HG03060 (cell line): ENCODE results near the gene AQP6.
"Not testable (repeated sequence)": the region's sequence is repeated elsewhere in the genome, so short reads cannot be mapped to it uniquely, and the experiment has no call there.

Source experiments
- ATAC-seq: cut with Tn5 transposase; IDR thresholded peaks from one replicate; pipeline ENCODE4 v1.9.1; 2021; ENCODE audit warnings: low read depth, moderate number of reproducible peaks; ENCODE audit not compliant: unreplicated experiment

The AQP6 gene

DNA sequence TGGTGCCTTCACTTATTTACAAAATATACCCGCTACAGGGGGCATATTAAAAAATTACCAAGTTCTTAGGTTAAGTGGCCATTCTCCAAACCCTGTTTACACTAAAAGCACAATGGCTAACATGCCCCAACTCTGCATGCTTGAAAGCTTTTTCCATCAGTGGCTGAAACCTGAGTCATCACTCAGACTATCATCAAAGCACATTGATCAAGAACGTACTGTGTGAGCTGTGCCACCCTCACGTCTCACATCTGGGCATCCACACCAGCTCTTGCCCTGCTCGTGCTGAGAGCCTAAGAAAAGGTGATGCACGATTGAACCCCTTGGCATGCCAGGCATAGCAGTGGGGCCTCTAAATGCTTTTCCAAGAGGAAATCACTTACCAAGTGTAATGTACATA is 13.2 kb downstream of the AQP6 start:
- ATAC-seq = no peak

DNA sequence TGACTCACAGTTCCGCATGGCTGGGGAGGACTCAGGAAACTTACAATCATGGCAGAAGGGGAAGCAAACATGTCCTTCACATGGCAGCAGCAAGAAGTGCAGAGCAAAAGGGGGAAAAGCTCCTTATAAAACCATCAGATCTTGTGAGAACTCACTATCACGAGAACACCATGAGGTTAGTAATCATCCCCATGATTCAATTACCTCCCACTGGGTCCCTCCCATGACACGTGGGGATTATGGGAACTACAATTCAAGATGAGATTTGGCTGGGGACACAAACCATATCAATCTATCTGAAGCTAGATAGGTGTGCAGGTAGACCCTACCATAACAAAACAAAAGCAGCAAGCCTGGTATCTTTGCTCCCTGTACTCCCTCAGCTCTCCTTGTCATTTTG is 13.7 kb downstream of the AQP6 start:
- not testable (repeated sequence) for ATAC-seq

DNA sequence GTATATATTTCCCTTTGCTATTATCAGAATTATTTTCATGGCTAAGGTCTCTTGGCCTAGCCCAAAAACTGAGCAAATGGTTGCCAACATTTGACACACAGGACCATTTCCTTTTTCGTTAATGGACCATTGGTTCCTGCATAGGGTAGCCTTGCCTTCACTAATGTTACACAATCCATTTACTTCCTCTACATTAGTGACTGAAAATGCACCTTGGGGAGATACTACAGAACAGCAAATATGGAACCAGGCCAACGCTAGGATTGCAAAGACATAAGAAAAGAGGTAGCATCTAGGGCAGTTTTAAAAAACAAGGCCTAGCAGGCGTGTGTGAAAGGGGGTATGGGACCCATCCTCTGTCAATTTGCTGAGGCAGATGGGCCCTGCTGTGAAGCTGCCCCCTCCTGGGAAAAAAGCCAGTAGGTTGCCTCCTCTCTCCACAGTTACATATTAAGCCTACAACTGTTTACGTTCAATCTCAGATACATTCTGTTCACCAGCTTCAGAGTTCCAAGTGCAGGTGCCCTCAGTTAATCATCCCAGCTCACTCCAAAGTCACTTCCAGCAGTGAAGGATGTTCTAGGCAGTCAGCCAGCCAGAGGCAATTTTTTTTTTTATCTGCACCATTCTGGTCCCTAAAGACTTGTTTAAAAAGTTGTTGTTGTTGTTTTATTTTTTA is 15.0 kb downstream of the AQP6 start:
- ATAC-seq = no peak

DNA sequence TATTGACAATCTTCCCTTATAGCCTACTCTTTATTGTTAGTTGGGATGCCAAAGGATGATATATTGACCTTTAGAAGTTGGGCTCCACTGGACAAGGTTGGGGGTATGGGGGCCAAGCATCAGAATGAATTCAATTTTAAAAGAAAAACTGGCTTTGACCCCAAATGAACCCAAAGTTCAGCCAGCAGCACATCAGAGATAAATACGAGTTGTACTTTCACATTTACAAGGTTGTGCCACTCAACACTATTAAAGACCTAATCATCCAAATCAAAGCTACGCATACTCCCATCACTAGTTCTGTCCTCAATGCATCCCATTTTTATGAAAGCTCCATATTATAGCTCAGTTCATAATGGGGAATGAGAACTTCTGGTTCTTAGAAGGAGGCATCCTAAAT is 16.7 kb downstream of the AQP6 start:
- not testable (repeated sequence) for ATAC-seq

DNA sequence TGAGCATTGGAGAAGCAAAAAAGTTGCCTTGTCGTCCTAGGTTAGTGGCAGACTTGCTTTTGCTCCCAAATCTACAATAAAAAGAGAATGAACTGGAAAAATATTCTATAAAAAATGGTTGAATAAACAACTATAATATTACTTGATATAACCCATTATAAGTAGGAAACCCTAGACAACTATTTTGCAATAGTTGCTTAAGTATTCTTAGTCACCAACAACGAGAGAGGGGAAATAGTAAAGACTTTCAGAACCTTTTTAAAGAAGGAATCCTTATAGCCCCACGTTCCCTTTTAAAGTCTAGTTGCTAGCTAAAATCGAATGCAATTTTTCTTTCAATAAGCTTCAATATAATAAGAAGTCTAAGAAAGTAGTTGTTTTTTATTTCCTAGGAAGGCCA is 17.5 kb downstream of the AQP6 start:
- ATAC-seq = no peak

DNA sequence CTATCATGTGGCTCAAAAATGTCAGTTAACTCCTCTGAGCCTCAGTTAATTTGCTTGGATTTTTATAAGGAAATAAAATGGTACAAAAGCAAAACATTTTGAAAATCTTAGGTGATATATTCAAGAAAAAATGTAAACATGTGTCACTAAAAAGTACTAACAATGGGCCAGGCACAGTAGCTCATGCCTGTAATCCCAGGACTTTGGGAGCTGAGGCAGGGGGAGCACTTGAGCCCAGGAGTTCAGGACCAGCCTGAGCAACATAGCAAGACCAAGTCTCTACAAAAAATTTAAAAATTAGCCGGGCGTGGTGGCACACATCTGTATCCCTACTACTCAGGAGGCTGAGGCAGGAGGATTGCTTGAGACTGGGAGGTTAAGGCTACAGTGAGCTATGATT is 25.7 kb downstream of the AQP6 start:
- ATAC-seq = no peak

DNA sequence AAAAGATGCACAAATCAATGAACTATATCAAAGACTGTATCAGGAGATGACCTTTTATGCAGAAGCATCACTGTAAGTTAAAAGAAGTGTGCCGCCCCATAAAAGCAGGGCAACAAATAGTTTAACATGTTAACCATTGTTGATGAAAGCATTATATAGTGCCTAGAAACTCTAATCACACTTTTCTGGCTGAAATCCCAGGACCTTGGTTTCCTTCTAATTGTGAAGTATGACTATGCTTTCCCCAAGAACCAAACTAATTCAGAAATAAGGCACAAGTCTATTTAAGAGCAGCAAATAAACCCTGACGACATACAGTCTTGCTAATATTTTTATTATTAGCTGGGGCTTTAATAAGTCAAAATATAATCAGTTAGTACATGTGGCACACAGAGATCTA is 30.8 kb downstream of the AQP6 start:
- no peak for ATAC-seq

DNA sequence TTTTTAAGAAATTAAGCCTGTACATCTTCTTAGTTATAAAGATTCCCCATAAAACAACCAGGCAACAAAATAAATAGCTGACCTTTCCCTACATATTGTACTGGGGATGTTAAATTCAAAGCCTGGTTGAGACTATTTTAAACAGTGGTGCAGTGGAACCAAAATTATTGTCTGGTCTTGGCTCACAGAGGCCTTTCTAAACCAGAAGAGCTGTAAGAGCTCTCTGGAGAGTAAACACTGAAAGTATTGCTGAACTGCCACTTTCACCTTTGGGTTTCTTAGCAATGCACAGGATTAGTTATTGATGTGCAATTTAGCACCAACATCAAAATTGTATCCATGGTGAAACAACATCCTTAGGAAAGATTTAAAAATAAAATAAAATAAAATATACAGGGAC is 31.9 kb downstream of the AQP6 start:
- ATAC-seq = no peak

DNA sequence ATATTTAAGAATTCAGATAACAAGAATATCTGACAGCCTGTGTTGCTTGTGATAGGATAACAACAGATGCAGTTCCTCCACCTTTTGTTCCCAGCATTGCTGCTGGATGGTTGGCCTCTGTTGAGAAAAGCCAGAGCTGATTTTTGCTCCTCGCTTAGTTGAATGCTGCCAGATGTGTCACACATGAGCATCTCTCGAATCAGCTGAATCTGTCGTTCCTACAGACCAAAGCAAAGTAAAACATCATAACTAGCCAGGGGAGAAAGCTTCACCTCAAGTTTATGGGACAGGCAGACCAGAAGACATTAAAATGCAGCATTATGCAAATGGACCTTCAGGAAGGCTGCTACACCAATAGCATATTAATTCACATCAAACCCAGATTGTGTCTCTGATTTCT is 32.4 kb downstream of the AQP6 start:
- ATAC-seq = no peak

- ATAC-seq = no peak
Measured at GRCh38 chr12:50006280-50006679, 33.5 kb downstream of the AQP6 start.

DNA sequence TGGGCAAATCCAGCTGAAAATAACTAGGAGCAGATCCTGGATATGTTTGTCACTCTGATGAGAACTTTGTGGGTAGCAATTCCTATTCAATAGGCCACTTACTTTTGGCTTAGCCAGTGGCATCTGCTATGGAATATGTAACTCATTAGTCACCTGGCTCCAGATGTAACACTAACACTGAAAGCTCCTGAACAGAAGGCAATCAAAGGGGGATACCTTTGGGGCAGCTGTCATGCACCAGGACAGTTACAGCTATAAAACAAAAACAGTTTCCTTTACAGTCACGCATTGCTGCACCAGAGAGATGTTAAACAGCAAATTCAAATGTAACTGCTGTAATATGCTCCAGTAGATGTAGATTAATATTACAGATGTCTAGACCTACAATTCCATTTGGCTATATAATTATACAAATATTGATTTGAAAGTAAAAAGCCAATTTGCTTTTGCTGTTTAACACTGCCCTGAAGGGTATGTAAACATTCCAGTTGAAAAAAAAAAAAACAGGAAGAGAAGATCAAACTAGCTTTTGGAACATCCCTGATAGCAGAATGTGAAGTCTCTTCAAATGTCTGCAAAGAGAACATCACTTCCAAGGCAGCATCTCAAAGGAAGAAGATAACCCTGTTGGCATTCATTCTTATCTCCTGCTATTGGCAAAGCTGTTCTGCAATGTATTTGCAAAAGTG is 34.2 kb downstream of the AQP6 start:
- ATAC-seq = no peak

DNA sequence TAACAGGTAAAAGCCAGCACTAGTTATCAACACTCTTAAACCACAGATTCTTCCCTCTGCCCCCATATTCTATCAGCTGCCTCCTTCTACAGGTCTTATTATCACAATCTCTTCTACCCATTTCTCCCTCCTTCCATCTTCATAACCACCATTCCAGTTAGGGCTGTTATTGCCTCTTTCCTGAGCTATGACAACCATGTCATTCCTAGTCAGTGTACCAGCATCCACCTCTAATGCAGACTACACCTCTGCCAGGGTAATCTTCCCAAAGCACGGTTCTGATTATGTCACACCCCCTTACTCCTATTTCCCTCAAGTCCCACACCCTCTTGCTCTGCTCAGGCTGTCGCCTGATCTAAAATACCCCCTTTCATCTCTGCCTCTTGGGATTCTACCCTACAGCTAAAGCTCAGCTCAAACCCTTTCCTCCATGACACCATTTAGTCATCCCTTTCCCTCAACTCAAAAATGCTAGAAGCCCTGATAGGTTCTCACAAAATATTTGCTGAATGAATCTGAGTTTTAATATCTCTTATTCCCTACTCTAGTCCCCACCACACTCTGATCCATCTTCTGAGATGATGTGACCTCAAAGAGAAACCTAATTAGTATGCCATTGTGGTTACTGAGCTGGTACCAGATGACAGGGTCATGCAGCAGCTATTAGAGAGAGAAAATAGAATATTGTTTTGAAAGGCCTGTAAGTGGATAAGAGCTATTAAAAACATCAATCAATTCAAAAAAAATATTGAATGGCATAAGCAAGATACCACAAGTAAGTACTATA is 40.8 kb downstream of the AQP6 start:
- no peak for ATAC-seq

GRCh38 chr12:50014342-50014741 is 41.6 kb downstream of the AQP6 start:
- ATAC-seq = no peak

GRCh38 chr12:50016501-50017475 is 44.0 kb downstream of the AQP6 start:
- no peak for ATAC-seq

- no peak for ATAC-seq
Measured at GRCh38 chr12:50017641-50018040, 44.9 kb downstream of the AQP6 start.

GRCh38 chr12:50018154-50018553 is 45.4 kb downstream of the AQP6 start:
- ATAC-seq = no peak

DNA sequence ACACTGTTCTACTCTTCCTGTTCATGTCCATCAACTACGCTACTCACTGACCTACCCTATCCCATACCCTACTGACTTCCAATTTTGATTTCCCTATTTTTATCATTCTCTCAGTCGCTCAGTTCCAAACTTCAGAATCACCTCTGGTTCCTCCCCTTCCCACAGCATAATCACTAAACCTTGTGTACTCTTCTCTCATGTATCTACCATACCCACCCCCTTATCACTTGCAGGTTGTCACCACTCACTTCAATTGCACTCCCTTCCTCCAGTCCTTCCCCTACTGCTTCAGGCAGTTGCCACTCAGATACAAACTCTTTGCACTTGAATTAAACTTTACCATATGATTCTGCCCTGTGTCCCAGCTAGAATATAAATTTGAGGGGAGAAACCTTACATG is 46.2 kb downstream of the AQP6 start:
- ATAC-seq = no peak

DNA sequence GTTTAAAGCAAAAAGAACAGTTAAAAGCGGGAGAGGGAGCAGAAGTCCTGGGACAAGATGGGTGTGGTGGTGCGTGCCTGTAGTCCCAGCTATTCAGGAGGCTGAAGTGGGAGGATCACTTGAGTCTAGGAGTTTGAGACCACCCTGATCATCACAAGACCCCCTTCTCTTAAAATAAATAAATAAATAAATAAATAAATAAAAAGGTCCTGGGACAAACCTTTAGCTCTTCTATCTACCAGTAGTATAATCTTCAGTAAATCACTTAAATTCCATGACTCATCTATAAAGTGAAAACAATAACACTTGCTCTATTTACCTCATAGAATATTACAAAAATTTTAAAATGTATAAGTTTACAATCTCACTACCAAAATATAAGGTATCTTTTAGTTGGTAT is 46.8 kb downstream of the AQP6 start:
- ATAC-seq = no peak

GRCh38 chr12:50021031-50021430 is 48.3 kb downstream of the AQP6 start:
- no peak for ATAC-seq

- no peak for ATAC-seq
Measured at GRCh38 chr12:50022903-50023302, 50.2 kb downstream of the AQP6 start.

GRCh38 chr12:50024227-50024626 is 51.5 kb downstream of the AQP6 start:
- ATAC-seq = no peak
